A673 (cell line): ENCODE results near the gene CIBAR2.

ENCODE experiments used
- EZH2 ChIP-seq: fragments of 200-600 bp; sonication (generic); IDR thresholded peaks from 2 replicates; pipeline ENCODE4 v1.6.1; 2017; ENCODE audit warnings: borderline replicate concordance, low read depth, mild to moderate bottlenecking, mixed read lengths, antibody characterized with exemption, low read length; ENCODE audit not compliant: poor library complexity, severe bottlenecking
- TF ChIP-seq, protein P1 (sequence below): fragments of 300-800, 200-600 bp; sonication (generic); conservative IDR thresholded peaks from 2 replicates; pipeline ENCODE4 v1.5.1; 2017; ENCODE audit warnings: low read depth, mild to moderate bottlenecking, antibody characterized with exemption, low read length, moderate library complexity, mixed read lengths

DNA sequence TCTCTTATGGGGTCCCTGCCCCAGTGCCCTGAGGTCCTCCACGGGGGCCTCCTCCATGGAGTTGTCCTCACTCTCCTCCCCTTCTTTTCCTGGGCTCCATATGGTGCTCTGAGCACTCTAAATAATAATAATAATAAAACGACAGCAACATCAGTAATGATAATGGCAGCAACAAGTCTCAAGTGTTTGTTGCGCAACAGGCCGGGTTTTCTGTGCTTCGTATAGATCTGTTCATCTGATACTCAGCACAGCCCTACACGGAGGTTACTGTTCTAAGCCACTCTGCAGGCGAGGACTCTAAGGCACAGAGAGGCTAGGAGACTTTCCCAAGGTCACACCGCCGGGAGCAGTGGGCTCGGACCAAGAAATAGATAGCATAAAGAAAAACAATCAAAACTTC, 13.7 kb downstream of the CIBAR2 start:
- TF ChIP-seq, protein P1, sequence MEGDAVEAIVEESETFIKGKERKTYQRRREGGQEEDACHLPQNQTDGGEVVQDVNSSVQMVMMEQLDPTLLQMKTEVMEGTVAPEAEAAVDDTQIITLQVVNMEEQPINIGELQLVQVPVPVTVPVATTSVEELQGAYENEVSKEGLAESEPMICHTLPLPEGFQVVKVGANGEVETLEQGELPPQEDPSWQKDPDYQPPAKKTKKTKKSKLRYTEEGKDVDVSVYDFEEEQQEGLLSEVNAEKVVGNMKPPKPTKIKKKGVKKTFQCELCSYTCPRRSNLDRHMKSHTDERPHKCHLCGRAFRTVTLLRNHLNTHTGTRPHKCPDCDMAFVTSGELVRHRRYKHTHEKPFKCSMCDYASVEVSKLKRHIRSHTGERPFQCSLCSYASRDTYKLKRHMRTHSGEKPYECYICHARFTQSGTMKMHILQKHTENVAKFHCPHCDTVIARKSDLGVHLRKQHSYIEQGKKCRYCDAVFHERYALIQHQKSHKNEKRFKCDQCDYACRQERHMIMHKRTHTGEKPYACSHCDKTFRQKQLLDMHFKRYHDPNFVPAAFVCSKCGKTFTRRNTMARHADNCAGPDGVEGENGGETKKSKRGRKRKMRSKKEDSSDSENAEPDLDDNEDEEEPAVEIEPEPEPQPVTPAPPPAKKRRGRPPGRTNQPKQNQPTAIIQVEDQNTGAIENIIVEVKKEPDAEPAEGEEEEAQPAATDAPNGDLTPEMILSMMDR = no peak
- TF ChIP-seq EZH2 = no peak
